ENCODE results near the gene NISCH. TPM values are rescaled to one million over a fixed set of nuclear protein-coding genes. Genes with fewer than 3 reads are reported as not detected.
A peak's percentile ranks its signal among the peaks of the same experiment; 100 is the strongest.

Gene NISCH
- total RNA-seq, 2 donors from 2014 or later, result 95.9 to 124 TPM

DNA sequence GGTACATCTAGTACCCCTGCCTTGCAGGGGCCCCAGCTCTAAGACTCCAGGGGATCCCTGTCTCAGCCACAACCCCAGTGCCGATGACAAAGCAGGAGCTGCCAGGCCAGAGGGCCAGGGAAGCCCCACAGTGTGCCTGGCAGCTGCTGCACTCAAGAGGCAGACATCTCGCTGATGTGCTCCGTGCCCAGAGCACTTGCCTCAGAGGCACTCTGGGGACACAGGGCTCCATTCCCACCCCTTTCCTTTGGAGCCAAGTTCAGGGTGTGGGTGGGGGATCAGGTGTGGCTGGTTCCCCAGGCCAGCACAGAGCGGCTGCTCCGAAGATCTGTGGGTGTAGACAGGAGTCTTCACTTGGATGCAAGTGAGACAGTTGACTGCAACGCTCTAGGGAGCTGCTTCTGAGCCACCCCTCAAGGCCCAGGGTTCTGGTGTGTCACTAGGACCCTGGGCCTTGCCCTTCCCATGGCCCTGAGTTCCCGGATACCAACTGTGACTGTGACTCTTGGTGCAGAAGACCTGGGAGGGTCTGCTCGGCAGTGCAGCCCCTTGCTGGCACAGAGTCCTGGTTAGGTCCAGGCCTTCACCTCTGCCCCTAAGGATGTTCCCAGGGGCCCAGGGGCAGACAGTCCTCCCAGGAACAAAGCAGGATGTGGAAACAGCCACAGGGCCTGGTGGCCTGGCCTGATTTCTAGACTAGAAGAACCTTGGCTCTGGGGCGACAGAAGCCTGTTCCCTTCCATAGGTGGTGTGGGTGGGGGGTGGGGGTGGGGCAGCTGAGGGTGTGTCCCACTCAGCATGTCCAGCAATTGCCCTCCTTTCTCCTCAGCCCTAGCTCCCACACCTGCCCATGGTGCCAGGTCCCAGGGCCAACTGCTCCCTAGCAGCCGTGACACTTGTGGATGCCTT lies 75.8 kb downstream of the NISCH start:
- TF ChIP-seq, protein P1, sequence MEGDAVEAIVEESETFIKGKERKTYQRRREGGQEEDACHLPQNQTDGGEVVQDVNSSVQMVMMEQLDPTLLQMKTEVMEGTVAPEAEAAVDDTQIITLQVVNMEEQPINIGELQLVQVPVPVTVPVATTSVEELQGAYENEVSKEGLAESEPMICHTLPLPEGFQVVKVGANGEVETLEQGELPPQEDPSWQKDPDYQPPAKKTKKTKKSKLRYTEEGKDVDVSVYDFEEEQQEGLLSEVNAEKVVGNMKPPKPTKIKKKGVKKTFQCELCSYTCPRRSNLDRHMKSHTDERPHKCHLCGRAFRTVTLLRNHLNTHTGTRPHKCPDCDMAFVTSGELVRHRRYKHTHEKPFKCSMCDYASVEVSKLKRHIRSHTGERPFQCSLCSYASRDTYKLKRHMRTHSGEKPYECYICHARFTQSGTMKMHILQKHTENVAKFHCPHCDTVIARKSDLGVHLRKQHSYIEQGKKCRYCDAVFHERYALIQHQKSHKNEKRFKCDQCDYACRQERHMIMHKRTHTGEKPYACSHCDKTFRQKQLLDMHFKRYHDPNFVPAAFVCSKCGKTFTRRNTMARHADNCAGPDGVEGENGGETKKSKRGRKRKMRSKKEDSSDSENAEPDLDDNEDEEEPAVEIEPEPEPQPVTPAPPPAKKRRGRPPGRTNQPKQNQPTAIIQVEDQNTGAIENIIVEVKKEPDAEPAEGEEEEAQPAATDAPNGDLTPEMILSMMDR (IDR thresholded peaks at IDR 0.05), result no peak
- no peak for ATAC-seq (ENCODE audit: insufficient number of reproducible peaks, low FRiP score, low read depth)
- Histone ChIP-seq H3K9me3 (no peaks in the 10 kb centered on the region), H3K4me3 (no peak overlapping the region), H3K4me1 (ENCODE audit: control insufficient read depth in 1 of 2, low read depth in 2 of 2) (peaks cover 12 to 56% of the 10 kb centered on the region in 2 donors), H3K27ac (peak overlapping the region; percentile 53 to 79), H3K36me3 (peaks cover 7% of the 10 kb centered on the region), H3K27me3 (replicated peaks; ENCODE audit: insufficient read depth) (no peaks in the 10 kb centered on the region)
- DNase-seq (ENCODE audit: low spot score), result no peak

DNA sequence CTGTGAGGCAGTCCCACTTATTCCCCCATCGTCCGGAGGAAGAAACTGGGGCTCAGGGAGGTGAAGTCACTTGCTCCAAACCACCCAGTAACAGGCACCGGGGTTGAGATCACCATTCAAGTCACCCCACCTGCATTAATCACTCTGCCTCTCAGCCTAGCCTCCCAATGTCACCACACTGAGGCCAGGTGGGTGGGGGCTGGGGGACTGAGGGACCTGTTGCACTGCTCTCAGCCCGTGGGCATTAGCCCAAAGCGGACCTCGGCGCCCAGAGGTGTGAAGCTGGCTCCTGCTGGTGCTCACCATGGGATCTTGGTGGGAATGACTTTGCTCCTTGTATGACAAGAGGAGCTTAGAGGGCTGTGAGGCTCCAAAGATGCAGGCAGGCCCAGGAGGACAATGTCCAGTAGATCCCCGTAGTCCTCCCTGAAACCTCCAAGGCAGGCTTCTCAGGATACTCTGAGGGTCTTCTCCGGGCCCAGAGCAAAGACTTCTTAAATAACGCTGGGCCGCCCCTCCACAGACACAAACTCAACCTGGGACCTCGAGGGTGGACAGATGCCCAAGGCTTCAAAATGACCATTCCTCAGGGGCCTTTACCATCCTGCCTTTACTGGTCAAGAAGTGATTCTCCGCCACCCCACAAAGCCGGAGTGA lies 76.6 kb downstream of the NISCH start:
- Histone ChIP-seq H3K27me3 (replicated peaks; ENCODE audit: insufficient read depth) (no peaks in the 10 kb centered on the region), H3K4me1 (ENCODE audit: control insufficient read depth in 1 of 2, low read depth in 2 of 2) (peaks cover 12 to 56% of the 10 kb centered on the region in 2 donors), H3K27ac (peak overlapping the region; percentile 44 to 53), H3K9me3 (no peaks in the 10 kb centered on the region), H3K36me3 (peaks cover 7% of the 10 kb centered on the region), H3K4me3 (no peak overlapping the region)
- no peak for ATAC-seq (ENCODE audit: insufficient number of reproducible peaks, low FRiP score, low read depth)
- no peak for DNase-seq (ENCODE audit: low spot score)
- TF ChIP-seq, protein P1 (IDR thresholded peaks at IDR 0.05), result no peak

DNA sequence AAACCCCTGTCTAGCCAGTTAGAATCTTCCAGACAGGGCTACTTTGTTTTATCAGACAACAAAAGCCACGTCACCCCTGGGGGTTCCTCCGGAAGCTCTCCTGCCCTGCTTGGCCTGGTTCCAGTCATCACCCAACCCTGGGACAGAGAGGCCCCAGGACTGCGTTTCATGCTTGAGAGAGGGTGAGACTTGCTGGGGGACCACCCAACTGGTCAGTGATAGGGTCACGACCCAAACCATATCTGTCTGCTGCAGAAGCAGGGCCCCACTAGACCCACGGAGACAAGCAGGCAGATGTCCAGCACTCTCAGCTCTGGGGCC lies 77.1 kb downstream of the NISCH start:
- H3K4me3 ChIP-seq, result peak overlapping the region; percentile 74
- H3K27me3 ChIP-seq (replicated peaks; ENCODE audit: insufficient read depth), result no peaks in the 10 kb centered on the region
- peaks cover 14 to 60% of the 10 kb centered on the region in 2 donors for H3K4me1 ChIP-seq (ENCODE audit: control insufficient read depth in 1 of 2, low read depth in 2 of 2)
- TF ChIP-seq, protein P1 (IDR thresholded peaks at IDR 0.05), result no peak
- H3K27ac ChIP-seq, result peak overlapping the region; percentile 44 to 53
- peaks cover 4% of the 10 kb centered on the region for H3K36me3 ChIP-seq
- ATAC-seq (ENCODE audit: insufficient number of reproducible peaks, low FRiP score, low read depth), result no peak
- no peak for DNase-seq (ENCODE audit: low spot score)
- H3K9me3 ChIP-seq, result no peaks in the 10 kb centered on the region

DNA sequence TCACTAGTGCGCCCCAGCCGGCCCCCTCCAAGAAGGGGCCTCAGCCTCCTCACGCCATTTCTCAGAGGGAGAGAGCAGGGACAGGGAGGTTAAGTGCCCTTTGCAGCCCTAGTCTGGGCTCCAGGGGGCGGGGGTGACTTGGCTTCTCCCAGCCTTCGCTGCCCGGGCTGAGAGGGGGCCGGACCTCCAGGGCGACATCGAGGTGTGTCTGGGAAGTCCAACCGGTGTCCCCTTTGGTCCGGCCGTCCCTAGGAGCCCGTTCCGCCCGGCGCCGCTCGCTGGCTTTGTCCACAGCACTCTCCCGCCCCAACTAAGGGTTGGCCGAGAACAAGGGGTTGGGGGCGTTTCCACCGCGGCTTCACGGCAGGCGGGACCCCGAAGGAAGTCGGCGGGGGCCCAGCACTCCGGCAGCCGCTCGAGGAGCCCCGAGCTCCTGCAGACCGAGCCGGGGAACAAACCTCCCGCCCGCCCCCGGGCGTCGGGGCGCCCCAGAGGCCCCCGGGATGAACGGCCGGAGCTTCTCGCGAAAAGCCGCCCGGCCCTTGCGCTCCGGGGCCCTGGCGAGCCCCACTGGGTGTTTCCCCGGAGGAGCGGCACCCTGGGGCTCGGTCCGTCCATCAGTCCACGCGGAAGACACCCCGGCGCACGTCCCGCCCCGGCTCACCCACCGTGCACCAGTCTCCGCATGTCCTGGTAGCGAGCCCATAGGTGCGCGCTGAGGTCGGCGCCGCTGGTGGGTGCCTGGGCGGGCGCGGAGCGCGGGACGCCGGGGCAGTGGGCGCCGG lies 77.6 kb downstream of the NISCH start:
- Histone ChIP-seq H3K36me3 (no peaks in the 10 kb centered on the region), H3K27ac (peak overlapping the region; percentile 44 to 53), H3K27me3 (replicated peaks; ENCODE audit: insufficient read depth) (no peaks in the 10 kb centered on the region), H3K4me3 (peak overlapping the region; percentile 74), H3K4me1 (ENCODE audit: control insufficient read depth in 1 of 2, low read depth in 2 of 2) (peaks cover 20 to 66% of the 10 kb centered on the region in 2 donors), H3K9me3 (no peaks in the 10 kb centered on the region)
- TF ChIP-seq, protein P1 (IDR thresholded peaks at IDR 0.05), result no peak
- DNase-seq (ENCODE audit: low spot score) (no peak), ATAC-seq (ENCODE audit: insufficient number of reproducible peaks, low FRiP score, low read depth) (no peak)
